Measurements from ENCODE around the gene ERN2. TPM values are rescaled to one million over a fixed set of nuclear protein-coding genes. Genes with fewer than 3 reads are reported as not detected.

The ERN2 gene
- total and polyA plus RNA-seq, 2 of the 13 experiments (the other 11 are each of a cell fraction or from before 2014, with no cell fraction given): 2.2 to 3.5 TPM

- TF ChIP-seq IRX3 (CRISPR knock-in tag; IDR thresholded peaks at IDR 0.05; ENCODE audit: borderline replicate concordance, low read depth) (no peak), HNF4G (IDR thresholded peaks at IDR 0.05; ENCODE audit: borderline replicate concordance, low read depth, low read length) (0 out of 2 replicates have a peak, but pooled peaks have one; percentile 8), HNF4G (CRISPR knock-in tag; IDR thresholded peaks at IDR 0.05; ENCODE audit: borderline replicate concordance, low read depth) (no peak; the same call in 1 of the 2 replicates), POLR2AphosphoS5 (IDR thresholded peaks at IDR 0.05; ENCODE audit: low read depth, low read length) (no peak), ZNF577 (CRISPR knock-in tag; IDR thresholded peaks at IDR 0.05; ENCODE audit: borderline replicate concordance, low read depth) (no peak), RFXAP (CRISPR knock-in tag; IDR thresholded peaks at IDR 0.05; ENCODE audit: borderline replicate concordance) (no peak), ZBTB7B (CRISPR knock-in tag; IDR thresholded peaks at IDR 0.05) (0 out of 2 replicates have a peak, but pooled peaks have one; percentile 56), POLR2A (IDR thresholded peaks at IDR 0.05; ENCODE audit: insufficient read depth in 1 of 2, low read depth in 2 of 2, low read length in 2 of 2) (0 out of 4 replicates have a peak, but pooled peaks of 1 of the 2 experiments have one; percentile 31), YY1 (IDR thresholded peaks at IDR 0.05; ENCODE audit: insufficient read depth, insufficient replicate concordance, low read depth, low read length) (peak; percentile 58), ZNF124 (CRISPR knock-in tag; IDR thresholded peaks at IDR 0.05) (no peak), KDM1A (CRISPR knock-in tag; IDR thresholded peaks at IDR 0.05) (no peak), ZNF746 (CRISPR knock-in tag; IDR thresholded peaks at IDR 0.05) (0 out of 2 replicates have a peak, but pooled peaks have one; percentile 5), NFIC (IDR thresholded peaks at IDR 0.05; ENCODE audit: low read length) (no peak; the same call in 1 of the 2 replicates), PPARG (CRISPR knock-in tag; conservative IDR thresholded peaks at IDR 0.05) (no peak), ZFP41 (CRISPR knock-in tag; IDR thresholded peaks at IDR 0.05; ENCODE audit: borderline replicate concordance) (no peak), ATRX (CRISPR knock-in tag; IDR thresholded peaks at IDR 0.05; ENCODE audit: borderline replicate concordance) (no peak)
- TF ChIP-seq, protein P1, sequence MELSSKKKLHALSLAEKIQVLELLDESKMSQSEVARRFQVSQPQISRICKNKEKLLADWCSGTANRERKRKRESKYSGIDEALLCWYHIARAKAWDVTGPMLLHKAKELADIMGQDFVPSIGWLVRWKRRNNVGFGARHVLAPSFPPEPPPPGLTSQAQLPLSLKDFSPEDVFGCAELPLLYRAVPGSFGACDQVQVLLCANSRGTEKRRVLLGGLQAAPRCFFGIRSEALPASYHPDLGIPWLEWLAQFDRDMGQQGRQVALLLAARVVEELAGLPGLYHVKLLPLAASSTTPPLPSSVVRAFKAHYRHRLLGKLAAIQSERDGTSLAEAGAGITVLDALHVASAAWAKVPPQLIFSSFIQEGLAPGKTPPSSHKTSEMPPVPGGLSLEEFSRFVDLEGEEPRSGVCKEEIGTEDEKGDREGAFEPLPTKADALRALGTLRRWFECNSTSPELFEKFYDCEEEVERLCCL (CRISPR knock-in tag; IDR thresholded peaks at IDR 0.05; ENCODE audit: borderline replicate concordance): no peak
- TF ChIP-seq, protein P2, sequence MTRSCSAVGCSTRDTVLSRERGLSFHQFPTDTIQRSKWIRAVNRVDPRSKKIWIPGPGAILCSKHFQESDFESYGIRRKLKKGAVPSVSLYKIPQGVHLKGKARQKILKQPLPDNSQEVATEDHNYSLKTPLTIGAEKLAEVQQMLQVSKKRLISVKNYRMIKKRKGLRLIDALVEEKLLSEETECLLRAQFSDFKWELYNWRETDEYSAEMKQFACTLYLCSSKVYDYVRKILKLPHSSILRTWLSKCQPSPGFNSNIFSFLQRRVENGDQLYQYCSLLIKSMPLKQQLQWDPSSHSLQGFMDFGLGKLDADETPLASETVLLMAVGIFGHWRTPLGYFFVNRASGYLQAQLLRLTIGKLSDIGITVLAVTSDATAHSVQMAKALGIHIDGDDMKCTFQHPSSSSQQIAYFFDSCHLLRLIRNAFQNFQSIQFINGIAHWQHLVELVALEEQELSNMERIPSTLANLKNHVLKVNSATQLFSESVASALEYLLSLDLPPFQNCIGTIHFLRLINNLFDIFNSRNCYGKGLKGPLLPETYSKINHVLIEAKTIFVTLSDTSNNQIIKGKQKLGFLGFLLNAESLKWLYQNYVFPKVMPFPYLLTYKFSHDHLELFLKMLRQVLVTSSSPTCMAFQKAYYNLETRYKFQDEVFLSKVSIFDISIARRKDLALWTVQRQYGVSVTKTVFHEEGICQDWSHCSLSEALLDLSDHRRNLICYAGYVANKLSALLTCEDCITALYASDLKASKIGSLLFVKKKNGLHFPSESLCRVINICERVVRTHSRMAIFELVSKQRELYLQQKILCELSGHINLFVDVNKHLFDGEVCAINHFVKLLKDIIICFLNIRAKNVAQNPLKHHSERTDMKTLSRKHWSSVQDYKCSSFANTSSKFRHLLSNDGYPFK (CRISPR knock-in tag; IDR thresholded peaks at IDR 0.05; ENCODE audit: borderline replicate concordance): 0 out of 2 replicates have a peak, but pooled peaks have one; percentile 3
Measured at GRCh38 chr16:23679274-23679985, 33.6 kb downstream of the ERN2 start (continued).

Measured in HepG2 (cell line).